MM.1S (cell line): ENCODE data around the gene RB1.

Source experiments
- DNase-seq: peaks from one replicate; pipeline ENCODE4 v3.0.0-alpha.2; 2015
- H2AFZ ChIP-seq: fragments of 300-600 bp; sonication (generic); 2 replicates; pipeline ENCODE4 v1.6.0; 2016; ENCODE audit warnings: antibody characterized with exemption, low read length
- H3F3A ChIP-seq: fragments of 300-600 bp; sonication (generic); 2 replicates; pipeline ENCODE4 v1.6.1; 2016; ENCODE audit warnings: mild to moderate bottlenecking, antibody characterized with exemption, low read length, moderate library complexity, mixed read lengths; ENCODE audit not compliant: insufficient read depth
- H3K27ac ChIP-seq: fragments of 300-600 bp; sonication (generic); 2 replicates; pipeline ENCODE4 v1.5.1; 2016; ENCODE audit warnings: mild to moderate bottlenecking, low read length
- H3K27me3 ChIP-seq: fragments of 300-600 bp; sonication (generic); replicated peaks from 2 replicates; pipeline ENCODE4 v1.6.0; 2016; ENCODE audit warnings: low read length; ENCODE audit not compliant: insufficient read depth
- H3K36me3 ChIP-seq: fragments of 300-600 bp; sonication (generic); replicated peaks from 2 replicates; pipeline ENCODE4 v1.6.1; 2016; ENCODE audit warnings: mild to moderate bottlenecking, low read length, mixed read lengths; ENCODE audit not compliant: insufficient read depth
- H3K4me1 ChIP-seq: fragments of 300-600 bp; sonication (generic); 2 replicates; pipeline ENCODE4 v1.6.1; 2016; ENCODE audit warnings: low read length, mixed read lengths
- H3K4me2 ChIP-seq: fragments of 300-600 bp; sonication (generic); 2 replicates; pipeline ENCODE4 v1.6.0; 2016; ENCODE audit warnings: low read depth, low read length
- H3K4me3 ChIP-seq: fragments of 300-600 bp; sonication (generic); 2 replicates; pipeline ENCODE4 v1.5.1; 2016; ENCODE audit warnings: low read length, mixed read lengths
- H3K79me2 ChIP-seq: fragments of 300-600 bp; sonication (generic); 2 replicates; pipeline ENCODE4 v1.6.1; 2016; ENCODE audit warnings: mixed run types, low read length, mixed read lengths
- H3K9ac ChIP-seq: fragments of 300-600 bp; sonication (generic); 2 replicates; pipeline ENCODE4 v1.6.1; 2016; ENCODE audit warnings: low read length, mixed read lengths
- H3K9me2 ChIP-seq: fragments of 300-600 bp; sonication (generic); replicated peaks from 2 replicates; pipeline ENCODE4 v1.6.1; 2016; ENCODE audit warnings: mild to moderate bottlenecking, low read length, mixed read lengths; ENCODE audit not compliant: insufficient read depth
- H3K9me3 ChIP-seq: fragments of 300-600 bp; sonication (generic); replicated peaks from 2 replicates; pipeline ENCODE4 v1.6.1; 2016; ENCODE audit warnings: mild to moderate bottlenecking, low read length, mixed read lengths; ENCODE audit not compliant: insufficient read depth
- H4K20me1 ChIP-seq: fragments of 300-600 bp; sonication (generic); 2 replicates; pipeline ENCODE4 v1.6.1; 2016; ENCODE audit warnings: mild to moderate bottlenecking, low read length, moderate library complexity, mixed read lengths; ENCODE audit not compliant: insufficient read depth
- EZH2 ChIP-seq: fragments of 300-600 bp; sonication (generic); optimal IDR thresholded peaks from 2 replicates; pipeline ENCODE3; 2017; ENCODE audit warnings: low read depth, mild to moderate bottlenecking, antibody characterized with exemption, low read length, mixed read lengths
- EZH2phosphoT487 ChIP-seq: fragments of 300-600 bp; sonication (generic); IDR thresholded peaks from 2 replicates; pipeline ENCODE4 v1.6.1; 2018; ENCODE audit warnings: antibody characterized with exemption, low read length
- TF ChIP-seq, protein P1 (sequence below): fragments of 300-600 bp; sonication (generic); IDR thresholded peaks from 2 replicates; pipeline ENCODE4 v1.5.1; 2016; ENCODE audit warnings: antibody characterized with exemption, low read length, mixed read lengths

Gene RB1

DNA sequence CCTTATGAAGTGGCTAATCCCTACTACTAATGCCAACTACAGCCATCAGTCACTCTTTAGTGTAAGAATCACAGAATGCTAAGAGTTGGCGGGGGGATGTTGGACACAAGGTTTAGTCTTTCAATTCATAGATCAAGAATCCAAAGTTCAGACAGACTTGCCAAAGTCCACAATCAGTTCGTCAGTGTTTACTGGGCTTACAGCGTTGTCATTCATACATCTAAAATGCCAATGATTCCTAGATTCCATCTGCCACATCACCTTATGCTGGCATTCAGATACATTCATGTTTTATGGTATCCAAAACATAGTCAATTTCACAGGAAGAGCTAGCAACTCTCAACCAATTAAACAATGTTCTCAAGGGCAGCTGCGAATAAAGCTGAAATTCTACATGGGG is 211.2 kb downstream of the RB1 start:
- no peak overlapping the region for H3K9ac ChIP-seq
- H3K4me2 ChIP-seq = no peak overlapping the region
- no peaks in the 10 kb centered on the region for H4K20me1 ChIP-seq
- TF ChIP-seq, protein P1, sequence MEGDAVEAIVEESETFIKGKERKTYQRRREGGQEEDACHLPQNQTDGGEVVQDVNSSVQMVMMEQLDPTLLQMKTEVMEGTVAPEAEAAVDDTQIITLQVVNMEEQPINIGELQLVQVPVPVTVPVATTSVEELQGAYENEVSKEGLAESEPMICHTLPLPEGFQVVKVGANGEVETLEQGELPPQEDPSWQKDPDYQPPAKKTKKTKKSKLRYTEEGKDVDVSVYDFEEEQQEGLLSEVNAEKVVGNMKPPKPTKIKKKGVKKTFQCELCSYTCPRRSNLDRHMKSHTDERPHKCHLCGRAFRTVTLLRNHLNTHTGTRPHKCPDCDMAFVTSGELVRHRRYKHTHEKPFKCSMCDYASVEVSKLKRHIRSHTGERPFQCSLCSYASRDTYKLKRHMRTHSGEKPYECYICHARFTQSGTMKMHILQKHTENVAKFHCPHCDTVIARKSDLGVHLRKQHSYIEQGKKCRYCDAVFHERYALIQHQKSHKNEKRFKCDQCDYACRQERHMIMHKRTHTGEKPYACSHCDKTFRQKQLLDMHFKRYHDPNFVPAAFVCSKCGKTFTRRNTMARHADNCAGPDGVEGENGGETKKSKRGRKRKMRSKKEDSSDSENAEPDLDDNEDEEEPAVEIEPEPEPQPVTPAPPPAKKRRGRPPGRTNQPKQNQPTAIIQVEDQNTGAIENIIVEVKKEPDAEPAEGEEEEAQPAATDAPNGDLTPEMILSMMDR = no peak
- TF ChIP-seq EZH2 = no peak
- TF ChIP-seq EZH2phosphoT487 = no peak
- H3K9me2 ChIP-seq = no peaks in the 10 kb centered on the region
- no peaks in the 10 kb centered on the region for H3K9me3 ChIP-seq
- no peaks in the 10 kb centered on the region for H3K27me3 ChIP-seq
- H3K79me2 ChIP-seq = no peaks in the 10 kb centered on the region
- no peaks in the 10 kb centered on the region for H3F3A ChIP-seq
- no peaks in the 10 kb centered on the region for H3K36me3 ChIP-seq
- no peak overlapping the region for H3K4me3 ChIP-seq
- no peak overlapping the region for H2AFZ ChIP-seq
- H3K27ac ChIP-seq = no peak overlapping the region
- H3K4me1 ChIP-seq = no peaks in the 10 kb centered on the region
- DNase-seq = no peak

DNA sequence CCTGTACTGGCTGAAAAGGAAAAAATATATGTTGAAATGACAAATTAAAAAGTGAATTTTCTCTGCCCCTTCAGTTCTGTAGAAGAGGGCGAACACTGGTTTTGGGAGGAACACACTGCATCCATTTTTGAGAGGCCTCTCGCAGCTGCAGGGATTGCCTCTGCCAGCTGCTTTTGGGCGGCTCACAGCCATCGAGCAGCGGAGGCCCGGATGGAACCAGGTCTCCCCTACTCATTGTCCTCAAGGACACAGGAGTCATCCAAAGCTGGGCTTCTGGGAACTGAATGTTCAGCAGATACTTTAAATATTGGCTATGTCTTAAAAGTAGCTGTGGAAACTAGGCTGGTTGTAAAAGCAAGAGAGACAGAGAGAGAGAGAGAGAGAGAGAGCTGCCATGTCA is 212.2 kb downstream of the RB1 start:
- Histone ChIP-seq H3F3A (no peaks in the 10 kb centered on the region), H3K9ac (no peak overlapping the region), H2AFZ (no peak overlapping the region), H3K36me3 (no peaks in the 10 kb centered on the region), H3K79me2 (no peaks in the 10 kb centered on the region), H3K4me3 (no peak overlapping the region), H3K4me1 (no peaks in the 10 kb centered on the region), H3K27me3 (no peaks in the 10 kb centered on the region), H3K9me3 (no peaks in the 10 kb centered on the region), H3K27ac (no peak overlapping the region), H3K4me2 (no peak overlapping the region), H4K20me1 (no peaks in the 10 kb centered on the region), H3K9me2 (no peaks in the 10 kb centered on the region)
- DNase-seq = no peak
- TF ChIP-seq EZH2 = no peak
- TF ChIP-seq, protein P1 = no peak

DNA sequence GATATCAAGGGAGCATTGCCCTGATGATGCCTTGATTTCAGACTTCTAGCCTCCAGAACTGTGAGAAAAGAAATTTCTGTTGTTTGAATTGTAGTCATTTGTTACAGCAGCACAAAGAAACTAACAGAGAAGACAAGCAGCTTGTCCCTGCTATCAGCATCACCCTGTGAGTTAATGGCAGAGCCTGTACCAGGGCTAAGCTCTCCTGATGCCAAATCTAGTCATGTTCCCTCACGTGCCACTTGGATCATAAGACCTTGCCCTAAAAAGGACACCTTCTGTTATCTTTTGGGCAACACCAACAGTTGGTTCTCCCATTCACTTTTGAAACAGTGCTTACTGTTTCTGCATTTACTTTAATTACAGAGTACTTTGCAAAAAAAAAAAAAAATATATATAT is 214.5 kb downstream of the RB1 start:
- H3K9ac ChIP-seq = no peak overlapping the region
- no peaks in the 10 kb centered on the region for H3K27me3 ChIP-seq
- no peaks in the 10 kb centered on the region for H3F3A ChIP-seq
- no peak overlapping the region for H3K27ac ChIP-seq
- H3K9me2 ChIP-seq = no peaks in the 10 kb centered on the region
- H3K79me2 ChIP-seq = no peaks in the 10 kb centered on the region
- H3K36me3 ChIP-seq = no peaks in the 10 kb centered on the region
- H3K9me3 ChIP-seq = no peaks in the 10 kb centered on the region
- DNase-seq = no peak
- H3K4me2 ChIP-seq = no peak overlapping the region
- H2AFZ ChIP-seq = no peak overlapping the region
- H3K4me1 ChIP-seq = no peaks in the 10 kb centered on the region
- H3K4me3 ChIP-seq = no peak overlapping the region
- H4K20me1 ChIP-seq = no peaks in the 10 kb centered on the region
- TF ChIP-seq, protein P1 = no peak
- TF ChIP-seq EZH2 (no peak), EZH2phosphoT487 (no peak)

DNA sequence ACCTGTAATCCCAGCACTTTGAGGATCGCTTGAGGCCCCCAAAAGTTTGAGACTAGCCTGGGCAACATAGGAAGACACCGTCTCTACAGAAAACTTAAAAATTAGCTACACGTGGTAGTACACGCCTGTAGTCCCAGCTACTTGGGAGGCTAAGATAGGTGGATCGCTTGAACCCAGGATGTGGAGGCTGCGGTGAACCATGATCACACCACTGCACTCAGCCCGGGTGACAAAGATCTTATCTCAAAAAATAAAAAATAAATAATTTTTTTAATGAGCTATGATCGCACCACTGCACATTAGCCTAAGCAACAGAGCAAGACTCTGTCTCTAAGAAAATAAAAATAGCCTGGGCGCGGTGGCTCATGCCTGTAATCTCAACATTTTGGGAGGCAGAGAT is 222.7 kb downstream of the RB1 start:
- no peak overlapping the region for H3K4me2 ChIP-seq
- H3K36me3 ChIP-seq = no peaks in the 10 kb centered on the region
- H3K27ac ChIP-seq = no peak overlapping the region
- H4K20me1 ChIP-seq = no peaks in the 10 kb centered on the region
- H3K9me3 ChIP-seq = no peaks in the 10 kb centered on the region
- H3K4me3 ChIP-seq = no peak overlapping the region
- H3K4me1 ChIP-seq = peaks cover 2% of the 10 kb centered on the region; the same call in 1 of the 2 replicates
- H2AFZ ChIP-seq = no peak overlapping the region
- no peaks in the 10 kb centered on the region for H3K9me2 ChIP-seq
- H3K9ac ChIP-seq = no peak overlapping the region
- no peaks in the 10 kb centered on the region for H3K79me2 ChIP-seq
- H3K27me3 ChIP-seq = no peaks in the 10 kb centered on the region
- H3F3A ChIP-seq = no peaks in the 10 kb centered on the region
- TF ChIP-seq EZH2phosphoT487 (no peak), EZH2 (no peak)
- TF ChIP-seq, protein P1 = no peak
- DNase-seq = no peak
